ENCODE data around the gene RHD.
"Not testable (repeated sequence)": the region's sequence is repeated elsewhere in the genome, so short reads cannot be mapped to it uniquely, and the experiment has no call there.

DNA sequence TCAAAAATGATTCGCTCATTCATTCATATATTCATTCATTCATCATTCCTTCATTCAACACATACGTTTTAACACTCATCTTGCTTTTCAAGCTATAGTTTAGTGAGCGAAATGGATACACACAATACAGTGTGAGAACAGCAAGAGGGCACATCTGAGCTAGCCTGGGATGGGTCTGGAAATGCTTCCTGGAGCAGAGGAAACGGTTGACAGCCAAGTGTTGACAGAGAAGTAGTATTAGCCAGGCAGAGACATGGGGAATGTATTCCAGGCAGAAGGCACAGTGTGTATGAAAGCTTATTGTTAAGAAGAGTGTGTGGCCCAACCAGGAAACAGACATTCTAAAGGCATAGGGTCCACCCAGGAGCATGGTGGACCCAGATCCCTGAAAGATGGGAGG, 32.6 kb downstream of the RHD start:
- TF ChIP-seq NR2C2 (IDR thresholded peaks at IDR 0.05; ENCODE audit: borderline replicate concordance, control insufficient read depth, insufficient read length, low read depth); TAF1 (IDR thresholded peaks at IDR 0.05; ENCODE audit: borderline replicate concordance, low read depth, low read length); EZH2 (IDR thresholded peaks at IDR 0.05; ENCODE audit: borderline replicate concordance, control insufficient read depth, low read depth, low read length): not testable (repeated sequence)
- TF ChIP-seq, protein P1, sequence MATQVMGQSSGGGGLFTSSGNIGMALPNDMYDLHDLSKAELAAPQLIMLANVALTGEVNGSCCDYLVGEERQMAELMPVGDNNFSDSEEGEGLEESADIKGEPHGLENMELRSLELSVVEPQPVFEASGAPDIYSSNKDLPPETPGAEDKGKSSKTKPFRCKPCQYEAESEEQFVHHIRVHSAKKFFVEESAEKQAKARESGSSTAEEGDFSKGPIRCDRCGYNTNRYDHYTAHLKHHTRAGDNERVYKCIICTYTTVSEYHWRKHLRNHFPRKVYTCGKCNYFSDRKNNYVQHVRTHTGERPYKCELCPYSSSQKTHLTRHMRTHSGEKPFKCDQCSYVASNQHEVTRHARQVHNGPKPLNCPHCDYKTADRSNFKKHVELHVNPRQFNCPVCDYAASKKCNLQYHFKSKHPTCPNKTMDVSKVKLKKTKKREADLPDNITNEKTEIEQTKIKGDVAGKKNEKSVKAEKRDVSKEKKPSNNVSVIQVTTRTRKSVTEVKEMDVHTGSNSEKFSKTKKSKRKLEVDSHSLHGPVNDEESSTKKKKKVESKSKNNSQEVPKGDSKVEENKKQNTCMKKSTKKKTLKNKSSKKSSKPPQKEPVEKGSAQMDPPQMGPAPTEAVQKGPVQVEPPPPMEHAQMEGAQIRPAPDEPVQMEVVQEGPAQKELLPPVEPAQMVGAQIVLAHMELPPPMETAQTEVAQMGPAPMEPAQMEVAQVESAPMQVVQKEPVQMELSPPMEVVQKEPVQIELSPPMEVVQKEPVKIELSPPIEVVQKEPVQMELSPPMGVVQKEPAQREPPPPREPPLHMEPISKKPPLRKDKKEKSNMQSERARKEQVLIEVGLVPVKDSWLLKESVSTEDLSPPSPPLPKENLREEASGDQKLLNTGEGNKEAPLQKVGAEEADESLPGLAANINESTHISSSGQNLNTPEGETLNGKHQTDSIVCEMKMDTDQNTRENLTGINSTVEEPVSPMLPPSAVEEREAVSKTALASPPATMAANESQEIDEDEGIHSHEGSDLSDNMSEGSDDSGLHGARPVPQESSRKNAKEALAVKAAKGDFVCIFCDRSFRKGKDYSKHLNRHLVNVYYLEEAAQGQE (IDR thresholded peaks at IDR 0.05; ENCODE audit: low read depth, low read length): not testable (repeated sequence)
- TF ChIP-seq, protein P2, sequence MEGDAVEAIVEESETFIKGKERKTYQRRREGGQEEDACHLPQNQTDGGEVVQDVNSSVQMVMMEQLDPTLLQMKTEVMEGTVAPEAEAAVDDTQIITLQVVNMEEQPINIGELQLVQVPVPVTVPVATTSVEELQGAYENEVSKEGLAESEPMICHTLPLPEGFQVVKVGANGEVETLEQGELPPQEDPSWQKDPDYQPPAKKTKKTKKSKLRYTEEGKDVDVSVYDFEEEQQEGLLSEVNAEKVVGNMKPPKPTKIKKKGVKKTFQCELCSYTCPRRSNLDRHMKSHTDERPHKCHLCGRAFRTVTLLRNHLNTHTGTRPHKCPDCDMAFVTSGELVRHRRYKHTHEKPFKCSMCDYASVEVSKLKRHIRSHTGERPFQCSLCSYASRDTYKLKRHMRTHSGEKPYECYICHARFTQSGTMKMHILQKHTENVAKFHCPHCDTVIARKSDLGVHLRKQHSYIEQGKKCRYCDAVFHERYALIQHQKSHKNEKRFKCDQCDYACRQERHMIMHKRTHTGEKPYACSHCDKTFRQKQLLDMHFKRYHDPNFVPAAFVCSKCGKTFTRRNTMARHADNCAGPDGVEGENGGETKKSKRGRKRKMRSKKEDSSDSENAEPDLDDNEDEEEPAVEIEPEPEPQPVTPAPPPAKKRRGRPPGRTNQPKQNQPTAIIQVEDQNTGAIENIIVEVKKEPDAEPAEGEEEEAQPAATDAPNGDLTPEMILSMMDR (IDR thresholded peaks at IDR 0.05 in 2 of 3, conservative IDR thresholded peaks at IDR 0.05 in 1 of 3; ENCODE audit: control insufficient read depth in 2 of 3, extremely low read depth in 1 of 3, insufficient read depth in 1 of 3, low read depth in 3 of 3, low read length in 3 of 3): not testable (repeated sequence)
